ENCODE measurements around the gene LPA.
"Not testable (repeated sequence)": the region's sequence is repeated elsewhere in the genome, so short reads cannot be mapped to it uniquely, and the experiment has no call there.

LPA gene

GRCh38 chr6:160664198-160664597 is at the start of gene LPA:
Gene LPA (minus strand): TSS chr6:160664275. CDS start chr6:160664214, 61 bp downstream.
- H3K36me3 ChIP-seq; H3K27me3 ChIP-seq; H3K4me3 ChIP-seq (ENCODE audit: low read depth in 1 of 2, low read length in 1 of 2); H3K9me3 ChIP-seq; H3K27ac ChIP-seq; H3K4me1 ChIP-seq (ENCODE audit: control insufficient read depth in 1 of 2, insufficient read depth in 1 of 2, low read depth in 1 of 2, low read length in 1 of 2): not testable (repeated sequence)

- H3K4me1 ChIP-seq (ENCODE audit: control insufficient read depth in 1 of 2, insufficient read depth in 1 of 2, low read depth in 1 of 2, low read length in 1 of 2); H3K27ac ChIP-seq; H3K4me3 ChIP-seq (ENCODE audit: low read depth in 1 of 2, low read length in 1 of 2); H3K36me3 ChIP-seq; H3K27me3 ChIP-seq; H3K9me3 ChIP-seq: not testable (repeated sequence)
Observed at GRCh38 chr6:160708993-160709392, 44.9 kb upstream of the LPA start.

GRCh38 chr6:160704688-160705087 is 40.6 kb upstream of the LPA start:
- H3K27me3 ChIP-seq; H3K27ac ChIP-seq; H3K9me3 ChIP-seq; H3K4me1 ChIP-seq (ENCODE audit: control insufficient read depth in 1 of 2, insufficient read depth in 1 of 2, low read depth in 1 of 2, low read length in 1 of 2); H3K4me3 ChIP-seq (ENCODE audit: low read depth in 1 of 2, low read length in 1 of 2); H3K36me3 ChIP-seq: not testable (repeated sequence)

- not testable (repeated sequence) for H3K27me3 ChIP-seq; H3K4me1 ChIP-seq (ENCODE audit: control insufficient read depth in 1 of 2, insufficient read depth in 1 of 2, low read depth in 1 of 2, low read length in 1 of 2); H3K9me3 ChIP-seq; H3K36me3 ChIP-seq; H3K27ac ChIP-seq; H3K4me3 ChIP-seq (ENCODE audit: low read depth in 1 of 2, low read length in 1 of 2)
Observed at GRCh38 chr6:160701918-160702680, 38.0 kb upstream of the LPA start, which contains the start of gene PLG. Gene PLG (plus strand): TSS chr6:160702244. CDS start chr6:160702305, 61 bp downstream.

- no peak for TF ChIP-seq CTCF (IDR thresholded peaks at IDR 0.05)
Observed at GRCh38 chr6:160697826-160698225, 33.8 kb upstream of the LPA start.

GRCh38 chr6:160696884-160697283 is 32.8 kb upstream of the LPA start:
- H3K4me1 ChIP-seq (ENCODE audit: control insufficient read depth in 1 of 2, insufficient read depth in 1 of 2, low read depth in 1 of 2, low read length in 1 of 2); H3K9me3 ChIP-seq; H3K36me3 ChIP-seq; H3K27me3 ChIP-seq; H3K27ac ChIP-seq; H3K4me3 ChIP-seq (ENCODE audit: low read depth in 1 of 2, low read length in 1 of 2): not testable (repeated sequence)

More at GRCh38 chr6:160697826-160698225, 33.8 kb upstream of the LPA start:
- H3K4me3 ChIP-seq (ENCODE audit: low read depth in 1 of 2, low read length in 1 of 2), result no peak overlapping the region
- no peak overlapping the region for H3K27ac ChIP-seq
- H3K27me3 ChIP-seq, result no peaks in the 10 kb centered on the region
- no peaks in the 10 kb centered on the region for H3K36me3 ChIP-seq
- H3K4me1 ChIP-seq (ENCODE audit: control insufficient read depth in 1 of 2, insufficient read depth in 1 of 2, low read depth in 1 of 2, low read length in 1 of 2), result no peaks in the 10 kb centered on the region
- no peaks in the 10 kb centered on the region for H3K9me3 ChIP-seq

GRCh38 chr6:160695622-160696021 is 31.5 kb upstream of the LPA start:
- not testable (repeated sequence) for H3K36me3 ChIP-seq; H3K27ac ChIP-seq; H3K4me1 ChIP-seq (ENCODE audit: control insufficient read depth in 1 of 2, insufficient read depth in 1 of 2, low read depth in 1 of 2, low read length in 1 of 2); H3K9me3 ChIP-seq; H3K27me3 ChIP-seq; H3K4me3 ChIP-seq (ENCODE audit: low read depth in 1 of 2, low read length in 1 of 2)

GRCh38 chr6:160695025-160695424 is 30.9 kb upstream of the LPA start:
- H3K36me3 ChIP-seq; H3K9me3 ChIP-seq; H3K27ac ChIP-seq; H3K27me3 ChIP-seq; H3K4me1 ChIP-seq (ENCODE audit: control insufficient read depth in 1 of 2, insufficient read depth in 1 of 2, low read depth in 1 of 2, low read length in 1 of 2); H3K4me3 ChIP-seq (ENCODE audit: low read depth in 1 of 2, low read length in 1 of 2): not testable (repeated sequence)

- no peak overlapping the region for H3K27ac ChIP-seq
- no peaks in the 10 kb centered on the region for H3K27me3 ChIP-seq
- no peaks in the 10 kb centered on the region for H3K36me3 ChIP-seq
- no peaks in the 10 kb centered on the region for H3K9me3 ChIP-seq
- no peak overlapping the region for H3K4me3 ChIP-seq (ENCODE audit: low read depth in 1 of 2, low read length in 1 of 2)
- no peak for TF ChIP-seq CTCF (IDR thresholded peaks at IDR 0.05)
- H3K4me1 ChIP-seq (ENCODE audit: control insufficient read depth in 1 of 2, insufficient read depth in 1 of 2, low read depth in 1 of 2, low read length in 1 of 2), result no peaks in the 10 kb centered on the region
Observed at GRCh38 chr6:160692369-160692959, 28.4 kb upstream of the LPA start.

Measured in neutrophil (primary cell).